Stimulated activated CD4-positive, alpha-beta T cell treated with anti-CD3 and anti-CD28 coated beads, Interleukin-15, amount 100 ng/mL, for 48 hours (primary cell): ENCODE data around the gene CAPN9.
"Not testable (repeated sequence)": the region's sequence is repeated elsewhere in the genome, so short reads cannot be mapped to it uniquely, and the experiment has no call there.

Source experiments
- DNase-seq, 2 donors: peaks; one replicate each; pipeline ENCODE4 v3.0.0-alpha.2; 2020; ENCODE audit warnings: low read depth in 2 of 2

Gene CAPN9

GRCh38 chr1:230747127-230747730 is at the start of gene CAPN9:
TSS of gene CAPN9 (plus strand) at chr1:230747388. CDS start at chr1:230747497, 109 bp downstream.
- DNase-seq: no peak

DNA sequence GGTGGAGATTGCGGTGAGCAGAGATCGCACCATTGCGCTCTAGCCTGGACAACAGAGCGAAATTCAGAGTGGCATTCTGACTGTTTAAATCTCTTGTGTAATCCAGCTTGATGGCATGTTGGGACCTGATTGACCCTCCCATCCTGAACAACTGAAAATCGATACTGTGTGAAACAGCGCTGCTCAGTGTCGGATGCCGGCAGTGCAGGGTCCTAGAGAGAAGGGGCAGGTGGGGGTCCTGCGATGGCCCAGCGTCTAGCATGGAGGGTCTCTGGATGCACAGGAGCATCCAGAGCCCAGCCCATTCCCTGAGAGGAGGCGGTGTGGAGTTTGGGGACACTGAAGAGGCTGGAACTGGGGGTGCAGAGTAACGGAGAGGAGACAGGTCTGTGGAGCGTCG is 49.1 kb upstream of the CAPN9 start:
- no peak for DNase-seq

DNA sequence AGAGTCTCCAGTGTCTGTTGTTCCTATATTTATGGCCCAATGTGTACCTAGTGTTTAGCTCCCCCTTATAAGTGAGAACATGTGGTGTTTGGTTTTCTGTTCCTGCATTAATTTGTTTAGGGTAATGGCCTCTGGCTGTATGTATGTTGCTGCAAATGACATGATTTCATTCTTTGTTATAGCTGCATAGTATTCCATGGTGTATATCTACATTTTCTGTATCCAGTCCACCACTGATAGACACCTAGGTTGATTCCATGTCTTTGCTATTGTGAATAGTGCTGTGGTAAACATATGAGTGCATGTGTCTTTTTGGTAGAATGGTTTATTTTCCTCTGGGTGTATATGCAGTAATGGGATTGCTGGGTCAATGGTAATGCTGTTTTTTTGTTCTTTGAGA is 48.2 kb upstream of the CAPN9 start:
- not testable (repeated sequence) for DNase-seq

DNA sequence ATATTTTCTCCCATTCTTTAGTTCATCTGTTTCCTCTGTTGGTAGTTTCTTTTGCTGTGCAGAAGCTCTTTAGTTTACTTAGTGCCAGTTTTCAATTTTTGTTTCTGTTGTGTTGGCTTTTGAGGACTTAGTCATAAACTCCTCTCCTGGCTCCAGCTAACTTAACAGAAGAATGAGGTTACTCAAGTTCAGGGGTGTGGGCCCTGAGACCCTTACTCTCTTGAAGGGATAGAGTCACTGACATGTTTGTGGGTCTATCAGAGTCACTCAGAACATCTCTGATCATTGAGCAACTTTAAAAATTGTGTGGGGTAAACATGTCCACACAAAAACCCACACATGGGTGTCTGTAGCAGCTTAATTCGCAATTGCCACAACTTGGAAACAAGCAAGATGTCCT is 47.5 kb upstream of the CAPN9 start:
- no peak for DNase-seq

DNA sequence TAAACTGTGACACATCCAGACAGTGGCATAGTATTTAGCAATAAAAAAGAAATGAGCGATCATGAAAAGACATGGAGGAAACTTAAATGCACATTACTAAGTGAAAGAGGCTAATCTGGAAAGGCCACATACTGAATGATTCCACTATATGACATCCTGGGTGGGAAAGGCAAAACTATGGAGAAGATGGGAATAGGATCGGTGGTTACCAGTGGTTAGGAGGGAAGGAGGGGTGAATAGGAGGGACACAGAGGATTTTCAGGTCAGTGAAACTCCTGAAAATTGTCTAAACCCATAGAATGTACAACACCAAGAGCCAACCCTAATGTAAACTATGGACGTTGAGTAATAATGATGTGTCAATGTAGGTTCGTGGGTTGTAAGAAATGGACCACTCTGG is 47.1 kb upstream of the CAPN9 start:
- DNase-seq: no peak

GRCh38 chr1:230701434-230701833 is 45.8 kb upstream of the CAPN9 start:
- DNase-seq: no peak

DNA sequence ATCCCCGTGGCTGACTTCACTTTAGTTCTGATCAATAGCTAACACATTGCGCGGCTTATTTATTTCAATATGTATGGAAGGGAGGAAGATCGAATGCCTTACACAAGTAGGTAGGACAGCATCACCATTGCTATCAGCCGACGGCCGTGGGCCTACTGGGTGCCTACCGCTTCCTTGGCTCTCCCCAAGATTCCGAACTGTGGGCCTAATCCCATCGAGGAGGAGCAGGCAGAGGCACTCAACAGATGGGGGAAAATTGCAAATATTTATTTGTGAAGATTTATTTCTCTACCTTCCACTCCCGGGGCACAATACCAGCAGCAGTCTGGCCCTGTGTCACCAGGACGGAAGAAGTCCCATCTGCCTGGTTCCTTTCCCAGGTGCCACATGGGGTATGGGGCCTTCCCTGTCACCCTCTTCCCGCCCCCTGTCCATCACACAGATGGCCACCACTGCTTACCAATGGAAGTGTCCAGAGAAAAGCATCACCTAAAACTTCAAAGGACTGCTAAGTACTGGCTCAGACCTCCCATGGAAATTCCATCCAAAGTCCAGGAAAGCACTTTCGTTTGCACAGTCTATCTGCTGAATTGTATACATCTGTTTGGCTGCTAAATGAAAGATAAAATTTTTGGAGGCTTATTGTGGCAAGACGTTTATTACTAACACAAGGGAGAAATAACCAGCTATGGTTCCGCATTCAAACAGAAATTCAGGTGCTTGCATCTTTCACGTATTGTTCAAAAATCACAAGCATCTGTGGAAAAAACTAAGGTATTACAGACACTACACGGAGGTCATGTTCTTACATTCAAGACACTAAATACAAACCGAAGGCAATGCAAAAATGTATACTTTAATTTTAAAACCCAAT is 45.1 kb upstream of the CAPN9 start:
- no peak for DNase-seq

DNA sequence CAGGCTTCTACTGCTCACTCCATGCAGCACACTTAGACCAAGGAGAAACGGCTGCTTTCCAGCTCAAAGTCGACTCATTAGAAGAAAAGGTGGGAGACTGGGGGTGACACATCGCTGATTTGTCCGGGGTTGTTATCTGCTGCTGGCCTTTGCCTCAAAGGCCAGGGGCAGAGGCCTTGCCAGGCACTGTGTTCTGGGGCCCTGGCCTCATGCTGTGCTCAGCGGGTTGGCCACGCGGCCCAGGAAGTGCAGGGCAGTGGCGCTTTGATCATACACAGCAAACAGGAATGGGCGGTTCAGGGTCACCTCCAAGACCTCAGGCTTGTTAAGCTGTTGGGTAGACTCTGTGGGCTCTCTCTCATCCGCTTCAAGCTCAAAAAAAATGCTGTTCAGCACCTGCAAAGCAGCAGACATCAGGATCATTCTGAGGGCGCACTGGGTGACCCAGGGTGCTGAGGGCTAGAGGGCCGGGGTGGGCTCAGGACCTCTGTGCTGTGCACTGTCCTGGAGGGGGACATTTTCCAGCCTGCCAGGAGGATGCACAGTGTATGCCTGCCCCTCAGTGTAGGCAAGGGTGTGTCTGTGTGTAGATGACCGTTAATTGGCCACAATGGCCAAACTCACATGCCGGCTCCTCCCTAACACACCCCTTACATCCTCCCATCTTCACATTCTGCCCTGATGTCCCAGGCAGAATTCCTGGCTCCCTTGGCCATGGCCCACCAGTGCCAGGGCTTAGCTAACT is 44.1 kb upstream of the CAPN9 start:
- no peak for DNase-seq

- no peak for DNase-seq
These were observed 43.4 kb upstream of the CAPN9 start for GRCh38 chr1:230703679-230704385.

DNA sequence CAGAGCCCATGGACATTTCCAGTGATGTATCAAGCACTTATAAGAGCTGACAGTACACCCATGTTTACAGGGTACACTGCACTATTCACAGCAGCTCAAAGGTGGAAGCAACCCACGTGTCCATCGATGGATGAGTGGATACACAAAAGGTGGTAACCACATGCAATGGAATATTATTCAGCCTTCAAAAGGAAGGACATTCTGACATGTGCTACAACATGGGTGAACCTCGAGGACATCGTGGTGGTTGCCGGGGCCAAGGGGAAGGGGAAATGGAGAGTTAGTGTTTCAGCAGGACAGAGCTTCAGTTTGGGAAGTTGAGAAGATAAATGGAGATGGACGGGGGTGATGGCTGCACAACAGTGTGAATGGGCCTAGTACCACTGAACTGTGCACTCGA is 42.4 kb upstream of the CAPN9 start:
- no peak for DNase-seq

GRCh38 chr1:230705289-230706019 is 41.7 kb upstream of the CAPN9 start:
- DNase-seq: no peak

DNA sequence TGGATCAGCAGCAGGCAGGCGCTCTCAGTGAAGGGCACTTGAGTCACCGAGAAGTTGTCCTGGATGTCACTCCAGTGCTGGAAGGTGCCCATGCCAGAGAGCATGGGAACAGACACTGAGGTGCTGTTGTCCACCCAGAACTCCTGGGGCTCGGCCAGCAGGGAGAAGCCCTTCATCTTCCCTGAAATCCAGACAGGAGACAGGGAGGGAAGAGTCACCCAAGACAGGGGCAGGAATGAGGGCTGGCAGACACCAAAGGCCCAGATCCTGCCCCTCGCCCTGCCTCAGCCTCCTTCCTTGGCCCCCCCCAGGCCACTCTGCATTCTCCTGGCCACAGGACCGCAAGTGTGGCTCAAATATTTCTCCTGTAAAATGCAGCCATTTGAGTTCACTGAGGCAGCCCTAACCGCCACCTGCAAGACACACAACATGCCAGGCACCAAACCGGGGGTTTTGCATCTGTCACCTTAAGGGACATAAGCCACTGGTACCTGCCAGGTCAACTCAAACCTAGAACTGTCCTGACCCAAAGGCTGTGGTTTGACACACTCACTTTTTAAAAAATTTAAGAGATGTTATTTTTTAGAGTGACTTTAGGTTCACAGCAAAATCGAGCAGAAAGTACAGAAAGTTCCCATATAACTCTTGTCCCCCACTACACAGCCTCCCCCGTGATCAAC is 41.0 kb upstream of the CAPN9 start:
- no peak for DNase-seq

DNA sequence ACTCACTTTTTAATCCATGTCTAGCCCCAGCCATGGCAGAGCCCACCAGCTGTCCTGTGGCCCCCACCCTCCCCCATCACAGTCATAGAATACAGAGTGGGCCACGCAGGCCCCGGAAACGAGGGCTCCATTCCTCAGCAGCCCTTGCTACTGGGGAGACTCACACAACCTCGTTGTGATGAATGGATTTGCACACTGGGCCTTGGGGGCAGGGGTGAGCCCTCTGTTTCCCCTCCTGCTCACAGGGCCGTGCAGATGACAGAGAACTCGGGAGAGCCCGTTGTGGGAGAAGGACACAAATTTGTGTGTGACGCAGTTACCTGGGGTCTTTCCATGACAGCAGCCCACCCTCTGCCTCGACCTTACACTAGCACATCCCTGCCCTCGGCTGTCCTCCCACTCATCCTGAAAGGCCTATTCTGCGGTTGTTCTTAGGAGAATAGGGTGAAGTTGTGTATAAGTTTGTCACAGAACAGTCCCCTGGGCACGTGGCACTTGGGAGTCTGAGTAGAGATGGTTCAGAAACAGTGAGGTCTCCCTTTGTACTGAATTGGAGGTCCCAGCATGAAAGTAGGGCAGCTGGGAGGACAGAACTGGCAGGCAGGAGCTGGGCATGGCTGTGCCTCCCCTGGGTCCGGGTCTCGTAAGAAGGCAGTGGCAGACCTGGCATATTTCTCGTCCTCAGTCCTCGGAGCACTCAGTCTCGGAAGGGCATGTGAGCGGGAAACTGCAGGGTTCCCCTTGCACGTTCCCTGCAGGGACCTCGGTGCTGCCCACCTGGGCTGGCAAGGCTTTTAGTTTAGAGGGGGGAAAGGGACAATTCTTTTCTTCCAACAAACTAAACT is 40.1 kb upstream of the CAPN9 start:
- no peak for DNase-seq

DNA sequence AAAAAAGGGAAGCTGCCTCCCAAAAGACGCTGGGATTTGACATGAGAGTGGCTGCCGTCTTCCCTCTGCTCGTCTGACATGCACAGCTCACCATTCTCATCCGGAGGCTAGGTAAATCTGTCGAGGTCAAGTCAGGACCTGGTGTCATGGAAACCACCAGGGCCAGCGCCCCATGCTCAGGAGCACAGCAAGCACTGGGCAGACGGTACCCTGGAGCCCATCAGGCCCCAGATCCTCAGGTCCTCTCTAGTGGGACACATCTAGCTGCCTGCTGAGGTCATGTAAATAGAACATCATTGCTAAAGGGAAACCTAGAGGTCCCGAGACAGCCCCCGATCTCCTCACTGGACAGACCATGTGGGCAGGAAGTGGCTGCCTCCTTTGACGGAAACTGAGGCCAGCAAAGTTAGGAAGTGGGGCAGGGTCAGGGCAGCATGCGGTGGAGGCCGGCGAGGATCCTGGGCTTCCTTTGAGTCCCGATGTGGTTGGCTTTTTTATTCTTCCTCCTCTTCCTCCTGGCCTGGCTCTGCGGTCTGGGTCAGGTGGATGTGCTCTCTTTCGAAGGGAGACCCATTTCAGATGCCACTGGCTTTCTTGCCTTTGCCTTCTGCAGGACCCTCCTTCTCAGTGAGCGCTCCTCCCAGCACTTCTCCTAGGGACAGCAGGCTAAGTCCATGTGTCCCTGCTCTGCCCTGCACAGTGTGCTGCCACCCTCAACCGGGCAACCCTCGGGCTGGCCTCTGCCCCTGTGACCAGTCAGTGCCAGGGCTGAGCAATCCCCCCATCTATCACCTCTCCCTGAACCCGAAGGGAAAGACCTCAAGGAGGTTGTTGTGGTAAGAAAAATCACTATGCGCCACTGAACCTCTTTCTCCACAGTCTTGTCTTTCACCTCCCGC is 39.2 kb upstream of the CAPN9 start:
- DNase-seq: no peak

- DNase-seq: no peak
These were observed 38.3 kb upstream of the CAPN9 start for GRCh38 chr1:230708631-230709580.

GRCh38 chr1:230709619-230710542 is 37.3 kb upstream of the CAPN9 start:
- DNase-seq: no peak

- DNase-seq: no peak
These were observed 36.7 kb upstream of the CAPN9 start for GRCh38 chr1:230710543-230710904.
